Measurements from ENCODE around the gene TMEM256.

TMEM256 gene

DNA sequence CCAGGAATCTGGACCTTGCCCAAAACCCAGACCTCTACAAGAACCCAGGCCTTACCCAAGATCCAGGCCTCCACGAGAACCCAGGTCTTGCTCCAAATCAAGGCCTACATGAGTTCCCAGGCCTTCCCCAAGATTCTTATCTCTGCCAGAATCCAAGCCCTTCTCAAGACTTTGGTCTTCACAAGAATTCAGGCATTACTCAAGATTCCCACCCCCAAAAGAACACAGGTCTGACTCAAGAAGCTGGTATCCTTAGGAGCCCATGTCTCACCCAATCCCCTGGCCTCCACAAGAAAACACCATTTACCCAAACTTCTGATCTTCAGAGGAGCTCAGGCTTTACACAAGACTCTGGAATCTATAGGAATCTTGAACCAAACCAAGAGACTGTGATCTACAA is 27.3 kb upstream of the TMEM256 start:
- H3K27me3 ChIP-seq (ENCODE audit: control insufficient read depth in 5 of 5, insufficient read depth in 4 of 5, low read length in 5 of 5), result peaks cover 0 to under 1% (median 0%) of the 10 kb centered on the region in 5 donors
- no peak overlapping the region for H3K27ac ChIP-seq (ENCODE audit: low read depth, low read length)
- no peak overlapping the region for H3K4me3 ChIP-seq (ENCODE audit: low read depth in 1 of 5, low read length in 5 of 5)
- peaks cover 0 to 11% (median 10%) of the 10 kb centered on the region in 5 donors for H3K4me1 ChIP-seq (ENCODE audit: control insufficient read depth in 5 of 5, insufficient read depth in 5 of 5, low read length in 5 of 5)
- H3K9me3 ChIP-seq (ENCODE audit: control insufficient read depth in 5 of 5, low read length in 5 of 5), result no peaks in the 10 kb centered on the region
- H3K36me3 ChIP-seq (ENCODE audit: control insufficient read depth in 5 of 5, insufficient read depth in 5 of 5, low read length in 5 of 5), result no peaks in the 10 kb centered on the region
- no peak overlapping the region for H3K9ac ChIP-seq (ENCODE audit: low read length in 5 of 5)

DNA sequence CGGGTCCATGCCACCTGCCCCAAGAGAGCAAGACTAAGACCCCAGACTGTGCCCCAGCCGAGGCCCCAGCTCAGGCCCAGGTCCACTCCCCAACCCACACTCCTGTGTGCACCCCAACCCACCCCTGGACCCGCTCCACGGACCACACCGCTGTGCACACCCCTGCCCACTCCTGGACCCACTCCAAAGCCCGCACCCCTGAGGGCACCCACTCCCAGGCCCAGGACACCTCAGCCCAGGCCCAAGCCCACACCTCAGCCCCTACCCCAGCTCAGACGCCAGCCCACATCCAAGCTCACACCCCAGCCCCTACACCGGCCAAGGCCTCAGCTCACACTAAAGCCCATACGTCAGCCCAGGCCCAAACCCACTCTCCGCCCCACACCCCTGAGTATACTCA is 25.8 kb upstream of the TMEM256 start:
- Histone ChIP-seq H3K36me3 (ENCODE audit: control insufficient read depth in 5 of 5, insufficient read depth in 5 of 5, low read length in 5 of 5) (no peaks in the 10 kb centered on the region), H3K9me3 (ENCODE audit: control insufficient read depth in 5 of 5, low read length in 5 of 5) (no peaks in the 10 kb centered on the region), H3K27ac (ENCODE audit: low read depth, low read length) (no peak overlapping the region), H3K9ac (ENCODE audit: low read length in 5 of 5) (no peak overlapping the region), H3K4me1 (ENCODE audit: control insufficient read depth in 5 of 5, insufficient read depth in 5 of 5, low read length in 5 of 5) (no peaks in the 10 kb centered on the region), H3K27me3 (ENCODE audit: control insufficient read depth in 5 of 5, insufficient read depth in 4 of 5, low read length in 5 of 5) (peaks cover 0 to 4% (median 0%) of the 10 kb centered on the region in 5 donors), H3K4me3 (ENCODE audit: low read depth in 1 of 5, low read length in 5 of 5) (no peak overlapping the region)

DNA sequence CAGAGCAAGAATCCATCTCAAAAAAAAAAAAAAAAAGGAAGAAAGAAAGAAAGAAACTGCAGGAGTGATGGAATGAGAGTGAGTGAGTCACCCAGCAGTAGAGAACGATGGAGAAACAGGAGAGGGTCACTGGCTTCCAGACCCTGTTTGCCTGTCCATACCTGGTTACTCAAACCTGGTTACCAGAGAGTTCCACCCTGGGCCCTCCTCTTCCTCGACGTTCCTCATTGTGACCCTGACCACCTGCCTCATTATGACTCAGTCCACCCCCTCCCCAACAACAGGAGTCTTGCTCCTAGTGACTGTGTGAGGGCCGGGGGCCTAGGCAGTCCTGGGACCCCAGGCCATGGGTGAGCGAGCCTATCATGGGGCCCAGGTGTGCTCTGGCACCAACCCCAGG is 24.7 kb upstream of the TMEM256 start, which contains the start of gene SPEM3:
Gene SPEM3, plus strand, starts transcription at position 301 of the 400 bp plus-strand sequence. Its CDS starts 46 bp downstream, at position 347.
- Histone ChIP-seq H3K9me3 (ENCODE audit: control insufficient read depth in 5 of 5, low read length in 5 of 5) (no peaks in the 10 kb centered on the region), H3K27ac (ENCODE audit: low read depth, low read length) (no peak within 1 kb of the TSS), H3K4me1 (ENCODE audit: control insufficient read depth in 5 of 5, insufficient read depth in 5 of 5, low read length in 5 of 5) (no peaks in the 10 kb centered on the region), H3K9ac (ENCODE audit: low read length in 5 of 5) (no peak within 1 kb of the TSS), H3K36me3 (ENCODE audit: control insufficient read depth in 5 of 5, insufficient read depth in 5 of 5, low read length in 5 of 5) (no peaks in the 10 kb centered on the region), H3K27me3 (ENCODE audit: control insufficient read depth in 5 of 5, insufficient read depth in 4 of 5, low read length in 5 of 5) (peaks cover 0 to 4% (median 0%) of the 10 kb centered on the region in 5 donors), H3K4me3 (ENCODE audit: low read depth in 1 of 5, low read length in 5 of 5) (no peak within 1 kb of the TSS)

DNA sequence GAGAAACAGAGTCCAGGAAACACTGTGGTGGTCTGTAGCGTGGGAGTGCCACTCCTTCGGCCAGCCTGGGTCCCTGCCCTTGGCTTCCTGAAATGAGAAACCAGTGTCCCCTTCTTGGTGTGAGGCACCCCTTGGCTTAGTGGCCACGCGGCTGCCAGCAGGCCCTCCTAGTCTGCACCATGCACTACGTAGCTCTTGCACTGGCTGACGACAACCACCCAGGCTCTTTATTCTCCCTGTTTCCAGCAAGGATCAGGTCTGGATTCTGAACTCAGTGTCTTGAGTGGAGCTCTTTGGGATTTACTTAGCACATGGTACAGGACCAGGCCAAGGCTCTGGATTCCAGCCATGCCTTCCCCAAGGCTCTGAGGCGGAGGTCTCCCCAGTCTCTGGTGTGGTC is 23.7 kb upstream of the TMEM256 start:
- Histone ChIP-seq H3K27ac (ENCODE audit: low read depth, low read length) (no peak overlapping the region), H3K36me3 (ENCODE audit: control insufficient read depth in 5 of 5, insufficient read depth in 5 of 5, low read length in 5 of 5) (no peaks in the 10 kb centered on the region), H3K9me3 (ENCODE audit: control insufficient read depth in 5 of 5, low read length in 5 of 5) (no peaks in the 10 kb centered on the region), H3K4me1 (ENCODE audit: control insufficient read depth in 5 of 5, insufficient read depth in 5 of 5, low read length in 5 of 5) (no peaks in the 10 kb centered on the region), H3K4me3 (ENCODE audit: low read depth in 1 of 5, low read length in 5 of 5) (no peak overlapping the region), H3K9ac (ENCODE audit: low read length in 5 of 5) (no peak overlapping the region), H3K27me3 (ENCODE audit: control insufficient read depth in 5 of 5, insufficient read depth in 4 of 5, low read length in 5 of 5) (peaks cover 0 to 4% (median 0%) of the 10 kb centered on the region in 5 donors)

DNA sequence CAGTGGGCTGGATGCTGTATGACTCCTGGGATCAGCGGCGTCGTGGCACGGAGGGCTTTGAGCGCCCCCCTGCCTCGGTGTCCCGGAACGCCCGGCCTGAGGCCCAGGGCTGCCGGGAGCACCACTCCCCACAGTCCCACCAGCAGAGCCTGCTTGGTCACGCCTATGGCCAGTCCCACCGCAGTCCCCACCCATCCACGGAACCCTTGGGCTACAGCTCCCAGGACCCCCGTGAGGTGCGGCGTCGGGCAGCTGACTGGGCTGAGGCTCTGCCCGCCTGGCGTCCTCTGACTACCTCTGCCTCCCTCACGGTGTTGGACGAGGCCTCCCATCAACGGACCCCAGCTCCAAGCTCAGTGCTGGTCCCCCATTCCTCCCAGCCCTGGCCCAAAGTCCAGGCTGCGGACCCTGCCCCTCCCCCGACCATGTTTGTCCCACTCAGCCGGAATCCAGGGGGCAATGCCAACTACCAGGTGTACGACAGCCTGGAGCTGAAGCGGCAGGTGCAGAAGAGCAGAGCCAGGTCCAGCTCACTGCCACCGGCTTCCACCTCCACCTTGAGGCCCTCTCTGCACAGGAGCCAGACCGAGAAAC is 23.1 kb upstream of the TMEM256 start:
- Histone ChIP-seq H3K27ac (ENCODE audit: low read depth, low read length) (no peak overlapping the region), H3K27me3 (ENCODE audit: control insufficient read depth in 5 of 5, insufficient read depth in 4 of 5, low read length in 5 of 5) (peaks cover 0 to 4% (median 0%) of the 10 kb centered on the region in 5 donors)

DNA sequence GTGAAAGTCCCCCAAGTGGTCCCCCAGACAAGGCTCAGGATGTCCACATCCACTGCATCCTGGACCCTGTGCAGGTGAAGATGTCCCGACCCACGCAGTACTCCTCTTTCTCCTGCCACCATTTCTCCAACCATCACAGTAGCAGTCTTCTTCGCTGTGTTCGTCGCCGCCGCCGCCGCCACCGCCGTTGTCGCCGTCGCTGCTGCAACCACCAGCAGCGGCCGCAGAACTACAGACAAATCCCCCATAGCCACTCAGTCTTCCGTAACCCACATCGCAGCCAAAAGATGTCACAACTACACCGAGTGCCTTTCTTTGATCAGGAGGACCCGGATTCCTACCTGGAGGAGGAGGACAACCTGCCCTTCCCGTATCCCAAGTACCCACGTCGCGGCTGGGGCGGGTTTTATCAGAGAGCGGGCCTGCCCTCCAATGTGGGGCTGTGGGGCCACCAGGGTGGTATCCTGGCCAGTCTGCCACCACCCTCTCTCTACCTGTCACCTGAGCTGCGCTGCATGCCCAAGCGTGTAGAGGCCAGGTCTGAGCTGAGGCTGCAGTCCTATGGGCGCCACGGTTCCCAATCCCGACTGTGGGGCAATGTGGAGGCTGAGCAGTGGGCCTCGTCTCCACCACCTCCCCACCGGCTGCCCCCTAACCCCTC is 22.4 kb upstream of the TMEM256 start:
- Histone ChIP-seq H3K27ac (ENCODE audit: low read depth, low read length) (no peak overlapping the region), H3K9ac (ENCODE audit: low read length in 5 of 5) (no peak overlapping the region), H3K27me3 (ENCODE audit: control insufficient read depth in 5 of 5, insufficient read depth in 4 of 5, low read length in 5 of 5) (peaks cover 0 to 4% (median 0%) of the 10 kb centered on the region in 5 donors), H3K4me3 (ENCODE audit: low read depth in 1 of 5, low read length in 5 of 5) (no peak overlapping the region), H3K9me3 (ENCODE audit: control insufficient read depth in 5 of 5, low read length in 5 of 5) (no peaks in the 10 kb centered on the region), H3K36me3 (ENCODE audit: control insufficient read depth in 5 of 5, insufficient read depth in 5 of 5, low read length in 5 of 5) (no peaks in the 10 kb centered on the region), H3K4me1 (ENCODE audit: control insufficient read depth in 5 of 5, insufficient read depth in 5 of 5, low read length in 5 of 5) (no peaks in the 10 kb centered on the region)

More for the DNA sequence above, 23.1 kb upstream of the TMEM256 start:
- no peak overlapping the region for H3K4me3 ChIP-seq (ENCODE audit: low read depth in 1 of 5, low read length in 5 of 5)
- H3K9me3 ChIP-seq (ENCODE audit: control insufficient read depth in 5 of 5, low read length in 5 of 5), result no peaks in the 10 kb centered on the region
- H3K36me3 ChIP-seq (ENCODE audit: control insufficient read depth in 5 of 5, insufficient read depth in 5 of 5, low read length in 5 of 5), result no peaks in the 10 kb centered on the region
- H3K9ac ChIP-seq (ENCODE audit: low read length in 5 of 5), result no peak overlapping the region
- no peaks in the 10 kb centered on the region for H3K4me1 ChIP-seq (ENCODE audit: control insufficient read depth in 5 of 5, insufficient read depth in 5 of 5, low read length in 5 of 5)

DNA sequence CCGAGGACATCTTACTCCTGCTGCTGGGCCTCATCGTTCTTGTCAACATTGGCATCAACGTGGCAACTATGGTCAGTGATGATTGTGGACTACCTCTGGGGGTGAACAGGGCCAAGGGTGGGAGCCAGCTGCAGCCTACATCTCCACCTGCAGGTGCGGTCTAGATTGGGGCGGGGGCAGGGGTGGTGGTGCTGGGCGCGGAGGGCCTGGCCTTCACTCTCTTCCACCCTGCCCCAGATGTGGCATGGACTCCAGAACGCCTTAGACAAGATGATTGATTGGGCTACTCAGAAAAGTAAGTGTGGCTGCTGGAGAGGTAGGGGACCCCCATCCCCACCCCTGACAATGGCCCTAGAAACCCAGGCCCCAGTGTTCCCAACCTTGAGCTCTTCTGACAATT is 21.9 kb upstream of the TMEM256 start:
- no peaks in the 10 kb centered on the region for H3K9me3 ChIP-seq (ENCODE audit: control insufficient read depth in 5 of 5, low read length in 5 of 5)
- peaks cover 0 to 4% (median 0%) of the 10 kb centered on the region in 5 donors for H3K27me3 ChIP-seq (ENCODE audit: control insufficient read depth in 5 of 5, insufficient read depth in 4 of 5, low read length in 5 of 5)
- H3K9ac ChIP-seq (ENCODE audit: low read length in 5 of 5), result no peak overlapping the region
- H3K4me1 ChIP-seq (ENCODE audit: control insufficient read depth in 5 of 5, insufficient read depth in 5 of 5, low read length in 5 of 5), result no peaks in the 10 kb centered on the region
- no peaks in the 10 kb centered on the region for H3K36me3 ChIP-seq (ENCODE audit: control insufficient read depth in 5 of 5, insufficient read depth in 5 of 5, low read length in 5 of 5)
- H3K27ac ChIP-seq (ENCODE audit: low read depth, low read length), result no peak overlapping the region
- H3K4me3 ChIP-seq (ENCODE audit: low read depth in 1 of 5, low read length in 5 of 5), result no peak overlapping the region

DNA sequence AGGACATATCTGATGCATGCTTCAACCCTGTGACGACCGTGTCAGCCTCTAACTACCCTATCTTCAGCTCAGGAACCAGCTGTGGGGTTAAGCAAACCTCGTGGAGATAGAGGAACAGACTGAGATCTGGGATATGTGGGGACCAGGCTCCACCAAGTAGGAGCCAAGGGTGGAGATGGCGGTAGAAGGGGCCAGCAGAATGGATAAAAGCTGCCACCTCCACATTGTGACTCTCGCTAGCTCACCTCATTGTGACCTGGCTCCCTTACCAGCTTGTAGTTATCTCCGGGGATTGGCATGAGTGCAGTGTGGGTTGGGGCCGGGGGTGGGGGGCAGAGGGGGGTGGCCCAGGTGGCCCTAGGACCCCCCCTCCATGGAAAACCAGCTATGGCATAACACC is 21.4 kb upstream of the TMEM256 start, which contains the start of gene SPEM2:
Gene SPEM2, plus strand, starts transcription at position 301 of the 400 bp plus-strand sequence. Its CDS starts 73 bp downstream, at position 374.
- Histone ChIP-seq H3K9ac (ENCODE audit: low read length in 5 of 5) (no peak within 1 kb of the TSS), H3K4me1 (ENCODE audit: control insufficient read depth in 5 of 5, insufficient read depth in 5 of 5, low read length in 5 of 5) (no peaks in the 10 kb centered on the region), H3K36me3 (ENCODE audit: control insufficient read depth in 5 of 5, insufficient read depth in 5 of 5, low read length in 5 of 5) (no peaks in the 10 kb centered on the region), H3K27me3 (ENCODE audit: control insufficient read depth in 5 of 5, insufficient read depth in 4 of 5, low read length in 5 of 5) (peaks cover 0 to 4% (median 0%) of the 10 kb centered on the region in 5 donors), H3K4me3 (ENCODE audit: low read depth in 1 of 5, low read length in 5 of 5) (no peak within 1 kb of the TSS), H3K9me3 (ENCODE audit: control insufficient read depth in 5 of 5, low read length in 5 of 5) (no peaks in the 10 kb centered on the region), H3K27ac (ENCODE audit: low read depth, low read length) (no peak within 1 kb of the TSS)

DNA sequence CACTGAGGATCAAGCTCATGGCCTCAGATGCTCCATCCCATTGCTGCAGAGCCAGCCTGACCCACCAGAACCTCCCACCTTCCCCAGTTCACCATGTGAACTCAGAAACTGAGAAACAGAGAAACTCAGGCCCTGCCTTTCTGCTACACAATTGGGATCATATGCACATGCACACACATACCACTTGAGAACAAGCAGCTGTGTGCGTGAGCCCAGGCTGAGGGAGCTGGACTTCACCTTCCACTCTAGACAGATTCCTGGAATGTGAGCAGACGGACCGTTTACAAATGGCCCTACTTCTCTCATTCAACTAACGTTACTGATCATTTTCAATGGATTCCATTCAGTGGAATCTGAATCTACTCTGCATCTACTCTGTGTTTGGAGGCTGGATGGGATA is 19.8 kb upstream of the TMEM256 start:
- Histone ChIP-seq H3K4me1 (ENCODE audit: control insufficient read depth in 5 of 5, insufficient read depth in 5 of 5, low read length in 5 of 5) (no peaks in the 10 kb centered on the region), H3K9me3 (ENCODE audit: control insufficient read depth in 5 of 5, low read length in 5 of 5) (no peaks in the 10 kb centered on the region), H3K36me3 (ENCODE audit: control insufficient read depth in 5 of 5, insufficient read depth in 5 of 5, low read length in 5 of 5) (no peaks in the 10 kb centered on the region), H3K27ac (ENCODE audit: low read depth, low read length) (no peak overlapping the region), H3K27me3 (ENCODE audit: control insufficient read depth in 5 of 5, insufficient read depth in 4 of 5, low read length in 5 of 5) (peaks cover 0 to 12% (median 9%) of the 10 kb centered on the region in 5 donors), H3K4me3 (ENCODE audit: low read depth in 1 of 5, low read length in 5 of 5) (no peak overlapping the region), H3K9ac (ENCODE audit: low read length in 5 of 5) (no peak overlapping the region)

DNA sequence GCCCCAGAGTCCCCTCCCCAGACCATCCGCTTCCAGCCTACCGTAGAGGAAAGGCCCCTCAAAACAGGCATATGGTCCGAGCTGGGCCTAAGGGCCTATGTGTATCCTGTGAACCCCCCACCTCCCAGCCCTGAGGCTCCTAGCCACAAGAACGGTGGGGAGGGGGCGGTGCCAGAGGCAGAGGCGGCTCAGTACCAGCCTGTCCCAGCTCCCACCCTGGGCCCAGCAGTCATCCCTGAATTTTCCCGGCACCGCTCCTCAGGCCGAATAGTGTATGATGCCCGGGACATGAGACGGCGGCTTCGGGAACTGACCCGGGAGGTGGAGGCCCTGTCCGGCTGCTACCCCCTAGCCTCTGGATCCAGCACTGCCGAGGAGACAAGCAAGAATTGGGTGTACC is 17.3 kb upstream of the TMEM256 start:
- H3K4me1 ChIP-seq (ENCODE audit: control insufficient read depth in 5 of 5, insufficient read depth in 5 of 5, low read length in 5 of 5), result peaks cover 0 to 4% (median 0%) of the 10 kb centered on the region in 5 donors
- H3K36me3 ChIP-seq (ENCODE audit: control insufficient read depth in 5 of 5, insufficient read depth in 5 of 5, low read length in 5 of 5), result peaks cover 0 to 7% (median 2%) of the 10 kb centered on the region in 5 donors
- H3K4me3 ChIP-seq (ENCODE audit: low read depth in 1 of 5, low read length in 5 of 5), result no peak overlapping the region
- H3K27ac ChIP-seq (ENCODE audit: low read depth, low read length), result no peak overlapping the region
- peaks cover 0 to 16% (median 9%) of the 10 kb centered on the region in 5 donors for H3K27me3 ChIP-seq (ENCODE audit: control insufficient read depth in 5 of 5, insufficient read depth in 4 of 5, low read length in 5 of 5)
- H3K9ac ChIP-seq (ENCODE audit: low read length in 5 of 5), result no peak overlapping the region
- H3K9me3 ChIP-seq (ENCODE audit: control insufficient read depth in 5 of 5, low read length in 5 of 5), result no peaks in the 10 kb centered on the region

Data from subcutaneous abdominal adipose tissue (tissue), 5 donors.